Hematopoietic multipotent progenitor cell treated with erythropoietin and hydrocortisone succinate and interleukin-3 and kit ligand, for 17 days (in vitro differentiated cells): ENCODE data around the gene POLR3F.
"Not testable (repeated sequence)": the region's sequence is repeated elsewhere in the genome, so short reads cannot be mapped to it uniquely, and the experiment has no call there.

Experiments
- DNase-seq: peaks from one replicate; pipeline ENCODE4 v3.0.0-alpha.2; 2015; ENCODE audit warnings: low spot score

Gene POLR3F

GRCh38 chr20:18466894-18467730 lies at the start of gene POLR3F, which contains the start of gene DZANK1:
POLR3F (plus strand) TSS chr20:18467390; CDS start chr20:18467507, 117 bp downstream.
DZANK1 (minus strand) TSS chr20:18467030; CDS start chr20:18465358, 1,672 bp downstream.
- DNase-seq: peak; percentile 89

GRCh38 chr20:18421608-18422007 lies 45.6 kb upstream of the POLR3F start:
- no peak for DNase-seq

GRCh38 chr20:18427214-18427613 lies 40.0 kb upstream of the POLR3F start:
- no peak for DNase-seq

GRCh38 chr20:18428490-18429173 lies 38.6 kb upstream of the POLR3F start:
- no peak for DNase-seq

- no peak for DNase-seq
Observed at GRCh38 chr20:18430172-18430826, 36.9 kb upstream of the POLR3F start.

GRCh38 chr20:18431206-18431605 lies 36.0 kb upstream of the POLR3F start:
- no peak for DNase-seq

GRCh38 chr20:18436847-18437246 lies 30.3 kb upstream of the POLR3F start:
- DNase-seq: no peak

- no peak for DNase-seq
Observed at GRCh38 chr20:18440403-18440802, 26.8 kb upstream of the POLR3F start.

- DNase-seq: no peak
Observed at GRCh38 chr20:18443886-18444285, 23.3 kb upstream of the POLR3F start.

- no peak for DNase-seq
Observed at GRCh38 chr20:18456600-18456999, 10.6 kb upstream of the POLR3F start.

GRCh38 chr20:18465536-18466200 lies 1.5 kb upstream of the POLR3F start:
- DNase-seq: no peak

GRCh38 chr20:18466574-18466893 lies 656 bp upstream of the POLR3F start:
- no peak for DNase-seq

GRCh38 chr20:18477218-18477617 lies 10.0 kb downstream of the POLR3F start:
- DNase-seq: no peak

GRCh38 chr20:18477821-18478220 lies 10.6 kb downstream of the POLR3F start:
- DNase-seq: no peak

GRCh38 chr20:18481596-18481995 lies 14.4 kb downstream of the POLR3F start:
- DNase-seq: no peak

GRCh38 chr20:18488301-18488700 lies 21.1 kb downstream of the POLR3F start:
- DNase-seq: no peak

- DNase-seq: no peak
Observed at GRCh38 chr20:18496042-18496441, 28.9 kb downstream of the POLR3F start.

- DNase-seq: no peak
Observed at GRCh38 chr20:18496740-18497592, 29.8 kb downstream of the POLR3F start, which contains the start of gene RBBP9. RBBP9 (minus strand) TSS chr20:18497225; CDS start chr20:18497167, 58 bp downstream.

- no peak for DNase-seq
Observed at GRCh38 chr20:18497603-18498002, 30.4 kb downstream of the POLR3F start.

GRCh38 chr20:18501672-18502071 lies 34.5 kb downstream of the POLR3F start:
- not testable (repeated sequence) for DNase-seq

- no peak for DNase-seq
Observed at GRCh38 chr20:18504479-18505060, 37.4 kb downstream of the POLR3F start.
